HCT116 (cell line): Measurements from ENCODE around the gene TMEM44. TPM values are rescaled to one million over a fixed set of nuclear protein-coding genes. Genes with fewer than 3 reads are reported as not detected.

Source experiments
- ATAC-seq: fragments of 200-7000 bp; cut with Tn5 transposase; 2 replicates; pipeline ENCODE4 v1.9.1; 2020; ENCODE audit warnings: mild to moderate bottlenecking, moderate library complexity
- BruUV-seq: library from RNA; stranded (reverse); fragments of 400-500 nt; replicated peaks from 2 replicates; lab custom pipeline; 2021; lab: Mats Ljungman, UMichigan
- CTCF ChIA-PET: fragments of 300-600 bp; sonication (Branson Sonifier 250); formaldehyde crosslinking; loops from one replicate; lab custom pipeline; 2021; ENCODE audit warnings: antibody characterized with exemption; lab: Charles Lee
- POLR2A ChIA-PET: fragments of 300-600, 350-600 bp; sonication (Branson Sonifier 250); formaldehyde crosslinking; loops from one replicate; lab custom pipeline; 2021; ENCODE audit warnings: antibody characterized with exemption; lab: Charles Lee
- RAD21 ChIA-PET, 2 experiments: fragments of 300-600 bp; sonication (Branson Sonifier 250); formaldehyde crosslinking; loops; one replicate each; lab custom pipeline; 2023; ENCODE audit warnings: low total read pairs in 2 of 2; ENCODE audit not compliant: uncharacterized antibody in 2 of 2, unreplicated experiment in 2 of 2, low non-redundant PET in 1 of 2; lab: Charles Lee
- DNase-seq: peaks from one replicate; pipeline ENCODE4 v3.0.0-alpha.2; 2010; ENCODE audit warnings: low read depth, low spot score
- H2AFZ ChIP-seq: fragments of 200-600 bp; shearing (Covaris generic), sonication (generic); 2 replicates; pipeline ENCODE4 v1.6.1; 2017; ENCODE audit warnings: low read depth, mixed run types, mixed read lengths, antibody characterized with exemption, low read length; ENCODE audit not compliant: poor library complexity, severe bottlenecking
- H3K27ac ChIP-seq: 2 replicates; pipeline ENCODE4 v1.5.1; 2012; ENCODE audit warnings: low read depth, low read length
- H3K27me3 ChIP-seq: fragments of 200-600 bp; sonication (generic); 2 replicates; pipeline ENCODE4 v1.6.1; 2016; ENCODE audit warnings: mixed run types, low read length, mixed read lengths; ENCODE audit not compliant: insufficient read depth
- H3K36me3 ChIP-seq, 2 experiments: fragments of 200-500 bp in 1 of 2; fragments of 200-600 bp in 1 of 2; sonication (Bioruptor generic) in 1 of 2; sonication (generic) in 1 of 2; 2 replicates each; pipeline versions ENCODE4 v1.5.1 to v1.6.1; 2014 to 2016; ENCODE audit warnings: low read length in 2 of 2, inconsistent platforms in 1 of 2, mixed read lengths in 1 of 2, mixed run types in 1 of 2; ENCODE audit not compliant: insufficient read depth in 2 of 2, control insufficient read depth in 1 of 2
- H3K4me1 ChIP-seq, 2 experiments: fragments of 200-600 bp in 1 of 2; sonication (generic) in 1 of 2; 2 replicates each; pipeline versions ENCODE4 v1.5.1 to v1.6.1; 2012 to 2017; ENCODE audit warnings: low read length in 2 of 2, inconsistent platforms in 1 of 2, mild to moderate bottlenecking in 1 of 2, mixed read lengths in 1 of 2, mixed run types in 1 of 2, moderate library complexity in 1 of 2; ENCODE audit not compliant: insufficient read depth in 2 of 2, control insufficient read depth in 1 of 2
- H3K4me2 ChIP-seq: fragments of 200-600 bp; sonication (generic); 2 replicates; pipeline ENCODE4 v1.6.1; 2017; ENCODE audit warnings: mixed run types, low read length, mixed read lengths
- H3K4me3 ChIP-seq, 2 experiments: fragments of 200-600 bp in 1 of 2; sonication (generic) in 1 of 2; replicated peaks in 1 of 2; 2 replicates each; pipeline ENCODE4 v1.5.1; 2011 to 2016; ENCODE audit warnings: low read length in 2 of 2, control low read depth in 1 of 2, low read depth in 1 of 2, mild to moderate bottlenecking in 1 of 2, mixed read lengths in 1 of 2, mixed run types in 1 of 2
- H3K79me2 ChIP-seq: fragments of 200-600 bp; sonication (generic); 2 replicates; pipeline ENCODE4 v1.6.1; 2017; ENCODE audit warnings: mild to moderate bottlenecking, mixed run types, low read length, moderate library complexity, mixed read lengths; ENCODE audit not compliant: insufficient read depth
- H3K9ac ChIP-seq: fragments of 200-600 bp; sonication (generic); 2 replicates; pipeline ENCODE4 v1.6.1; 2016; ENCODE audit warnings: low read length, mixed read lengths
- H3K9me2 ChIP-seq: fragments of 200-600 bp; sonication (generic), shearing (Covaris generic); 2 replicates; pipeline ENCODE4 v1.6.1; 2017; ENCODE audit warnings: mixed run types, mild to moderate bottlenecking, moderate library complexity; ENCODE audit not compliant: insufficient read depth
- H3K9me3 ChIP-seq, 2 experiments: fragments of 200-500 bp in 1 of 2; fragments of 200-600 bp in 1 of 2; sonication (Bioruptor generic) in 1 of 2; sonication (generic) in 1 of 2; 2 replicates each; pipeline ENCODE4 v1.6.1; 2014 to 2017; ENCODE audit warnings: low read length in 2 of 2, mixed read lengths in 2 of 2, inconsistent platforms in 1 of 2, low read depth in 1 of 2, mild to moderate bottlenecking in 1 of 2, mixed run types in 1 of 2, moderate library complexity in 1 of 2; ENCODE audit not compliant: control insufficient read depth in 1 of 2, insufficient read depth in 1 of 2
- H4K20me1 ChIP-seq: fragments of 200-600 bp; sonication (generic), shearing (Covaris generic); 2 replicates; pipeline ENCODE4 v1.6.1; 2017; ENCODE audit warnings: mixed run types, mild to moderate bottlenecking, moderate library complexity; ENCODE audit not compliant: insufficient read depth
- ATF3 ChIP-seq: IDR thresholded peaks from 2 replicates; pipeline ENCODE4 v1.6.1; 2012
- CBX3 ChIP-seq: IDR thresholded peaks from 2 replicates; pipeline ENCODE4 v1.6.1; 2012; ENCODE audit warnings: low read depth
- CEBPB ChIP-seq: IDR thresholded peaks from 2 replicates; pipeline ENCODE4 v1.6.1; 2012; ENCODE audit warnings: low read depth
- CTCF ChIP-seq, 3 experiments: fragments of 200-600 bp in 1 of 3; sonication (generic) in 1 of 3; IDR thresholded peaks in 2 of 3; conservative IDR thresholded peaks in 1 of 3; 2 replicates each; pipeline ENCODE4 v1.5.1; 2012 to 2017; ENCODE audit warnings: low read depth in 2 of 3, low read length in 2 of 3, antibody characterized with exemption in 1 of 3, borderline replicate concordance in 1 of 3, control low read depth in 1 of 3, mild to moderate bottlenecking in 1 of 3, mixed read lengths in 1 of 3, mixed run types in 1 of 3, moderate library complexity in 1 of 3; ENCODE audit not compliant: insufficient read depth in 1 of 3
- ELF1 ChIP-seq: IDR thresholded peaks from 2 replicates; pipeline ENCODE4 v1.6.1; 2012; ENCODE audit warnings: low read depth, borderline replicate concordance
- EZH2phosphoT487 ChIP-seq: fragments of 200-600 bp; IDR thresholded peaks from 2 replicates; pipeline ENCODE4 v1.6.1; 2018; ENCODE audit warnings: antibody characterized with exemption, borderline replicate concordance
- FOSL1 ChIP-seq: IDR thresholded peaks from 2 replicates; pipeline ENCODE4 v1.6.1; 2012; ENCODE audit warnings: low read depth
- MAX ChIP-seq: IDR thresholded peaks from 2 replicates; pipeline ENCODE4 v1.6.1; 2012
- SIN3A ChIP-seq: IDR thresholded peaks from 2 replicates; pipeline ENCODE4 v1.6.1; 2012; ENCODE audit warnings: low read depth
- SP1 ChIP-seq: IDR thresholded peaks from 2 replicates; pipeline ENCODE4 v1.6.1; 2012; ENCODE audit warnings: low read depth
- TCF7L2 ChIP-seq: IDR thresholded peaks from 2 replicates; pipeline ENCODE4 v1.7.0; 2011; ENCODE audit warnings: borderline replicate concordance, inconsistent platforms; ENCODE audit not compliant: insufficient read depth, insufficient read length; ENCODE audit errors: extremely low read depth
- ZBTB33 ChIP-seq: IDR thresholded peaks from 2 replicates; pipeline ENCODE4 v1.6.1; 2011; ENCODE audit warnings: mild to moderate bottlenecking, low read length, moderate library complexity; ENCODE audit not compliant: insufficient replicate concordance; ENCODE audit errors: extremely low read depth
- ZFX ChIP-seq: fragments of 450-650 bp; IDR thresholded peaks from 2 replicates; pipeline ENCODE4 v1.6.1; 2017
- ZNF274 ChIP-seq: fragments of 200-500 bp; sonication (Bioruptor generic); IDR thresholded peaks from 2 replicates; pipeline ENCODE4 v1.6.1; 2014; ENCODE audit warnings: mild to moderate bottlenecking, low read depth, low read length, inconsistent platforms
- intact Hi-C: fragments of 100-400 bp; cut with micrococcal nuclease; formaldehyde crosslinking; loops from 2 replicates; pipeline ENCODE4 v1.10.0; 2022
- total RNA-seq: library from RNA; stranded (reverse); gene quantifications from one replicate; pipeline ENCODE4 v1.2.1, GENCODE V29; 2021; ENCODE audit not compliant: unreplicated experiment

The TMEM44 gene
- total RNA-seq, 1 experiment from 2014 or later = 30.3 TPM

GRCh38 chr3:194562986-194563385 is 70.2 kb downstream of the TMEM44 start (continued):
- TF ChIP-seq ZBTB33 (no peak), SIN3A (no peak), TCF7L2 (no peak)

- no peak overlapping the region for H3K4me3 ChIP-seq
- ChIA-PET POLR2A (no interaction called here), CTCF (no interaction called here), RAD21 (interaction anchor here in 1 of 2 experiments (0.5 kb wide), 1 partner anchor 108 kb away, joined by 3 read pairs; no protein-coding TSS in a partner anchor)
- no peaks in the 10 kb centered on the region for H3K27me3 ChIP-seq
- no peak overlapping the region for H3K9ac ChIP-seq
- H3K4me2 ChIP-seq = no peak overlapping the region
- no peak overlapping the region for H3K27ac ChIP-seq
- no peaks in the 10 kb centered on the region for H3K79me2 ChIP-seq
- no peaks in the 10 kb centered on the region for H4K20me1 ChIP-seq
- no peaks in the 10 kb centered on the region for H3K36me3 ChIP-seq
- H3K9me2 ChIP-seq = no peaks in the 10 kb centered on the region
- TF ChIP-seq TCF7L2 (no peak), SIN3A (no peak), CEBPB (no peak), ATF3 (no peak), ELF1 (no peak), SP1 (no peak), FOSL1 (no peak), MAX (no peak), ZNF274 (no peak), EZH2phosphoT487 (no peak), CBX3 (no peak), ZFX (no peak), CTCF (IDR thresholded peaks at IDR 0.05 in 2 of 3, conservative IDR thresholded peaks at IDR 0.05 in 1 of 3; ENCODE audit: borderline replicate concordance in 1 of 3, insufficient read depth in 1 of 3, low read depth in 2 of 3, low read length in 2 of 3) (no peak), ZBTB33 (no peak)
- BruUV-seq = no TSS peak
- ATAC-seq = no peak
- H3K9me3 ChIP-seq = no peaks in the 10 kb centered on the region
- intact Hi-C loops = no loop called here
- DNase-seq = no peak
- peaks cover 0 to 4% of the 10 kb centered on the region in 2 experiments; a peak in 2 of 4 replicates for H3K4me1 ChIP-seq
- peak overlapping the region; percentile 26 for H2AFZ ChIP-seq
Measured at GRCh38 chr3:194561306-194561974, 71.8 kb downstream of the TMEM44 start.
